H9 (cell line): ENCODE data around the gene FAF1. TPM values are rescaled to one million over a fixed set of nuclear protein-coding genes. Genes with fewer than 3 reads are reported as not detected.

Experiments used
- DNase-seq: peaks from one replicate; pipeline ENCODE4 v3.0.0-alpha.2; 2017
- H2AFZ ChIP-seq: one replicate; pipeline ENCODE4 v1.6.1; 2013; ENCODE audit warnings: mild to moderate bottlenecking, low read length, control low read depth, moderate library complexity
- H2AK5ac ChIP-seq: 2 replicates; pipeline ENCODE4 v1.6.1; 2013; ENCODE audit warnings: low read length, control low read depth, mixed read lengths; ENCODE audit not compliant: insufficient read length
- H2BK120ac ChIP-seq: one replicate; pipeline ENCODE4 v1.6.1; 2013; ENCODE audit warnings: low read depth, mild to moderate bottlenecking, low read length, control low read depth, inconsistent platforms; ENCODE audit not compliant: poor library complexity, severe bottlenecking
- H2BK12ac ChIP-seq: 2 replicates; pipeline ENCODE4 v1.6.1; 2013; ENCODE audit warnings: low read length, control low read depth, mixed read lengths, low read depth; ENCODE audit not compliant: insufficient read length
- H2BK15ac ChIP-seq: 2 replicates; pipeline ENCODE4 v1.6.1; 2013; ENCODE audit warnings: low read depth, low read length, control low read depth
- H2BK20ac ChIP-seq: one replicate; pipeline ENCODE4 v1.6.1; 2013; ENCODE audit warnings: low read depth, mild to moderate bottlenecking, low read length, control low read depth, inconsistent platforms; ENCODE audit not compliant: poor library complexity, severe bottlenecking
- H2BK5ac ChIP-seq: 2 replicates; pipeline ENCODE4 v1.6.1; 2013; ENCODE audit warnings: low read length, control low read depth, mixed read lengths; ENCODE audit not compliant: insufficient read length
- H3K14ac ChIP-seq: 2 replicates; pipeline ENCODE4 v1.6.1; 2013; ENCODE audit warnings: low read length, control low read depth; ENCODE audit not compliant: insufficient read depth
- H3K18ac ChIP-seq: 2 replicates; pipeline ENCODE4 v1.6.1; 2013; ENCODE audit warnings: low read depth, mild to moderate bottlenecking, mixed read lengths, low read length, control low read depth; ENCODE audit not compliant: insufficient read length
- H3K23ac ChIP-seq: 2 replicates; pipeline ENCODE4 v1.6.1; 2013; ENCODE audit warnings: low read length, control low read depth, mixed read lengths, low read depth; ENCODE audit not compliant: insufficient read length
- H3K23me2 ChIP-seq: 2 replicates; pipeline ENCODE4 v1.6.1; 2013; ENCODE audit warnings: low read depth, mild to moderate bottlenecking, mixed read lengths, low read length, control low read depth; ENCODE audit not compliant: insufficient read length, poor library complexity, severe bottlenecking
- H3K27ac ChIP-seq: 2 replicates; pipeline ENCODE4 v1.5.1; 2013; ENCODE audit warnings: low read length, control low read depth, mixed read lengths, low read depth; ENCODE audit not compliant: insufficient read length
- H3K27me3 ChIP-seq: 2 replicates; pipeline ENCODE4 v1.6.1; 2013; ENCODE audit warnings: low read length, control low read depth, inconsistent platforms; ENCODE audit not compliant: insufficient read depth
- H3K4ac ChIP-seq: 2 replicates; pipeline ENCODE4 v1.6.1; 2013; ENCODE audit warnings: low read depth, mild to moderate bottlenecking, control low read depth, inconsistent platforms, low read length, moderate library complexity
- H3K4me1 ChIP-seq: 2 replicates; pipeline ENCODE4 v1.6.1; 2013; ENCODE audit warnings: low read length, control low read depth, inconsistent platforms; ENCODE audit not compliant: insufficient read depth
- H3K4me2 ChIP-seq: 2 replicates; pipeline ENCODE4 v1.6.1; 2013; ENCODE audit warnings: low read length, control low read depth, mixed read lengths; ENCODE audit not compliant: insufficient read length, insufficient read depth
- H3K56ac ChIP-seq: 2 replicates; pipeline ENCODE4 v1.6.1; 2013; ENCODE audit warnings: low read depth, mild to moderate bottlenecking, mixed read lengths, low read length, control low read depth; ENCODE audit not compliant: insufficient read length
- H3K79me1 ChIP-seq: 2 replicates; pipeline ENCODE4 v1.6.1; 2013; ENCODE audit warnings: low read depth, mild to moderate bottlenecking, moderate library complexity, low read length, control low read depth, inconsistent platforms; ENCODE audit not compliant: insufficient read depth, poor library complexity, severe bottlenecking
- H3K79me2 ChIP-seq: 2 replicates; pipeline ENCODE4 v1.6.1; 2013; ENCODE audit warnings: low read length, control low read depth, inconsistent platforms; ENCODE audit not compliant: insufficient read depth
- H3K9ac ChIP-seq: 2 replicates; pipeline ENCODE4 v1.6.1; 2013; ENCODE audit warnings: low read length, control low read depth, mixed read lengths; ENCODE audit not compliant: insufficient read length; ENCODE audit errors: extremely low read depth
- H3K9me3 ChIP-seq: one replicate; pipeline ENCODE4 v1.6.1; 2013; ENCODE audit warnings: low read depth, low read length, inconsistent platforms; ENCODE audit not compliant: control insufficient read depth
- H3T11ph ChIP-seq: one replicate; pipeline ENCODE4 v1.6.1; 2013; ENCODE audit warnings: mild to moderate bottlenecking, low read length, control low read depth, inconsistent platforms
- H4K20me1 ChIP-seq: one replicate; pipeline ENCODE4 v1.6.1; 2013; ENCODE audit not compliant: control insufficient read depth, insufficient read length, insufficient read depth
- H4K5ac ChIP-seq: 2 replicates; pipeline ENCODE4 v1.6.1; 2013; ENCODE audit warnings: low read depth, mild to moderate bottlenecking, mixed read lengths, low read length, control low read depth; ENCODE audit not compliant: insufficient read length
- H4K8ac ChIP-seq: replicated peaks from 2 replicates; pipeline ENCODE4 v1.6.1; 2013; ENCODE audit warnings: low read length, control low read depth, mixed read lengths, low read depth; ENCODE audit not compliant: insufficient read length
- H4K91ac ChIP-seq: 2 replicates; pipeline ENCODE4 v1.6.1; 2013; ENCODE audit warnings: low read depth, mild to moderate bottlenecking, moderate library complexity, mixed read lengths, low read length, control low read depth; ENCODE audit not compliant: insufficient read length
- H3K27ac Mint-ChIP-seq, 3 experiments: 2 replicates in 2 of 3; 3 replicates in 1 of 3; pipeline ENCODE4 v1.8.0; 2020 to 2021; ENCODE audit warnings: mixed read lengths in 3 of 3, mild to moderate bottlenecking in 1 of 3, moderate library complexity in 1 of 3
- H3K27me3 Mint-ChIP-seq: 2 replicates; pipeline ENCODE4 v1.8.0; 2021; ENCODE audit warnings: low read depth, mild to moderate bottlenecking, moderate library complexity, mixed read lengths
- H3K36me3 Mint-ChIP-seq, 3 experiments: 2 replicates in 2 of 3; 3 replicates in 1 of 3; pipeline ENCODE4 v1.8.0; 2020 to 2021; ENCODE audit warnings: low read depth in 3 of 3, mixed read lengths in 3 of 3; ENCODE audit not compliant: insufficient read depth in 1 of 3
- H3K4me1 Mint-ChIP-seq, 2 experiments: 2 replicates each; pipeline ENCODE4 v1.8.0; 2020; ENCODE audit warnings: mixed read lengths in 2 of 2
- H3K4me3 Mint-ChIP-seq, 2 experiments: 2 replicates in 1 of 2; 3 replicates in 1 of 2; pipeline ENCODE4 v1.8.0; 2020 to 2021; ENCODE audit warnings: mild to moderate bottlenecking in 2 of 2, mixed read lengths in 2 of 2, moderate library complexity in 1 of 2
- H3K9me3 Mint-ChIP-seq, 2 experiments: 2 replicates in 1 of 2; 3 replicates in 1 of 2; pipeline ENCODE4 v1.8.0; 2020; ENCODE audit warnings: mild to moderate bottlenecking in 2 of 2, mixed read lengths in 2 of 2, moderate library complexity in 1 of 2
- total RNA-seq: library from RNA; stranded (reverse); gene quantifications from 2 replicates; pipeline ENCODE4 v1.2.1, GENCODE V29; 2021
- TF ChIP-seq, protein P1 (sequence below): fragments of 200-600 bp; sonication (generic); conservative IDR thresholded peaks from 3 replicates; pipeline ENCODE4 v1.8.0; 2021; ENCODE audit warnings: antibody characterized with exemption, mild to moderate bottlenecking

The FAF1 gene
- total RNA-seq, 1 experiment from 2014 or later: 60.8 TPM

DNA sequence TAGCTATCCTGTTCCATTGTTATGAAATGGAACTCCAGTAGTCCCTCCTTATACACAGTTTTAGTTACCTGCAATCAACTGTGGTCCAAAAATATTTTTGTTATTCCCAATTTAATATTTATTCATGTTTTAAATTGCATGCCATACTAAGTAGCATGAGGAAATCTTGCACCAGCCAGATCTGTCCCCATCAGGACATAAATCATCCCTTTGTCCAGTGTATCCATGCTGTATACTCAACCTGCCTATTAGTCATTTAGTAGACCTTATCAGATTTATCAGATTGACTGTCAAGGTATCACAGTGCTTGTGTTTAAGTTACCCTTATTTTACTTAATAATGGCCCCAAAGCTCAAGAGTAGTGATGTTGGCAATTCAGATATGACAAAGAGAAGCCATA lies 328.9 kb downstream of the FAF1 start:
- Histone ChIP-seq H3K14ac (no peak overlapping the region), H3K56ac (no peak overlapping the region), H3K18ac (no peak overlapping the region), H3K27me3 (no peaks in the 10 kb centered on the region), H3K9ac (no peak overlapping the region), H2AFZ (no peak overlapping the region), H3K4ac (no peak overlapping the region), H3K23me2 (no peaks in the 10 kb centered on the region), H4K91ac (no peak overlapping the region), H4K20me1 (no peaks in the 10 kb centered on the region), H3K79me1 (no peaks in the 10 kb centered on the region), H4K8ac (no peak overlapping the region), H2AK5ac (no peak overlapping the region), H3K4me2 (no peak overlapping the region), H3K9me3 (no peaks in the 10 kb centered on the region), H3T11ph (no peak overlapping the region), H3K23ac (no peak overlapping the region), H2BK120ac (no peak overlapping the region), H3K27ac (no peak overlapping the region), H2BK20ac (no peak overlapping the region), H2BK15ac (no peak overlapping the region), H4K5ac (no peak overlapping the region), H2BK5ac (no peak overlapping the region), H2BK12ac (no peak overlapping the region), H3K4me1 (no peaks in the 10 kb centered on the region), H3K79me2 (no peaks in the 10 kb centered on the region)
- H3K27me3 Mint-ChIP-seq: no peaks in the 10 kb centered on the region
- H3K36me3 Mint-ChIP-seq: no peaks in the 10 kb centered on the region
- TF ChIP-seq, protein P1, sequence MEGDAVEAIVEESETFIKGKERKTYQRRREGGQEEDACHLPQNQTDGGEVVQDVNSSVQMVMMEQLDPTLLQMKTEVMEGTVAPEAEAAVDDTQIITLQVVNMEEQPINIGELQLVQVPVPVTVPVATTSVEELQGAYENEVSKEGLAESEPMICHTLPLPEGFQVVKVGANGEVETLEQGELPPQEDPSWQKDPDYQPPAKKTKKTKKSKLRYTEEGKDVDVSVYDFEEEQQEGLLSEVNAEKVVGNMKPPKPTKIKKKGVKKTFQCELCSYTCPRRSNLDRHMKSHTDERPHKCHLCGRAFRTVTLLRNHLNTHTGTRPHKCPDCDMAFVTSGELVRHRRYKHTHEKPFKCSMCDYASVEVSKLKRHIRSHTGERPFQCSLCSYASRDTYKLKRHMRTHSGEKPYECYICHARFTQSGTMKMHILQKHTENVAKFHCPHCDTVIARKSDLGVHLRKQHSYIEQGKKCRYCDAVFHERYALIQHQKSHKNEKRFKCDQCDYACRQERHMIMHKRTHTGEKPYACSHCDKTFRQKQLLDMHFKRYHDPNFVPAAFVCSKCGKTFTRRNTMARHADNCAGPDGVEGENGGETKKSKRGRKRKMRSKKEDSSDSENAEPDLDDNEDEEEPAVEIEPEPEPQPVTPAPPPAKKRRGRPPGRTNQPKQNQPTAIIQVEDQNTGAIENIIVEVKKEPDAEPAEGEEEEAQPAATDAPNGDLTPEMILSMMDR: no peak
- H3K9me3 Mint-ChIP-seq: no peaks in the 10 kb centered on the region
- H3K4me3 Mint-ChIP-seq: no peak overlapping the region
- DNase-seq: no peak
- H3K27ac Mint-ChIP-seq: no peak overlapping the region
- H3K4me1 Mint-ChIP-seq: peaks cover 4 to 5% of the 10 kb centered on the region in 2 experiments
